Hepatocyte (in vitro differentiated cells): ENCODE results near the gene MSANTD1. TPM values are rescaled to one million over a fixed set of nuclear protein-coding genes. Genes with fewer than 3 reads are reported as not detected.

Source experiments
- DNase-seq: peaks from one replicate; pipeline ENCODE4 v3.0.0-alpha.2; 2016; ENCODE audit warnings: low spot score
- H2AFZ ChIP-seq: fragments of 200-600 bp; sonication (generic); 2 replicates; pipeline ENCODE4 v1.6.0; 2016; ENCODE audit warnings: antibody characterized with exemption, mild to moderate bottlenecking
- H3K27ac ChIP-seq: fragments of 200-600 bp; sonication (generic); 2 replicates; pipeline ENCODE4 v1.5.1; 2016; ENCODE audit warnings: mild to moderate bottlenecking
- H3K27me3 ChIP-seq: fragments of 200-600 bp; sonication (generic); 2 replicates; pipeline ENCODE4 v1.6.1; 2016
- H3K36me3 ChIP-seq: fragments of 200-600 bp; sonication (generic); replicated peaks from 2 replicates; pipeline ENCODE4 v1.5.1; 2016; ENCODE audit warnings: low read depth; ENCODE audit not compliant: insufficient read depth
- H3K4me1 ChIP-seq: fragments of 200-600 bp; sonication (generic); 2 replicates; pipeline ENCODE4 v1.5.1; 2016; ENCODE audit warnings: mild to moderate bottlenecking, moderate library complexity; ENCODE audit not compliant: insufficient read depth
- H3K4me2 ChIP-seq: fragments of 200-600 bp; sonication (generic); 2 replicates; pipeline ENCODE4 v1.6.0; 2016
- H3K4me3 ChIP-seq: fragments of 200-600 bp; sonication (generic); 2 replicates; pipeline ENCODE4 v1.5.1; 2016; ENCODE audit warnings: mild to moderate bottlenecking
- H3K79me2 ChIP-seq: fragments of 200-600 bp; sonication (generic); 2 replicates; pipeline ENCODE4 v1.6.0; 2017; ENCODE audit warnings: mild to moderate bottlenecking
- H3K9me2 ChIP-seq: fragments of 200-600 bp; sonication (generic); replicated peaks from 2 replicates; pipeline ENCODE4 v1.6.0; 2017; ENCODE audit warnings: mild to moderate bottlenecking; ENCODE audit not compliant: insufficient read depth
- H3K9me3 ChIP-seq: fragments of 200-600 bp; sonication (generic); 2 replicates; pipeline ENCODE4 v1.5.1; 2016; ENCODE audit warnings: low read depth, mild to moderate bottlenecking
- H4K20me1 ChIP-seq: fragments of 200-600 bp; sonication (generic); 2 replicates; pipeline ENCODE4 v1.6.0; 2016; ENCODE audit warnings: mild to moderate bottlenecking; ENCODE audit not compliant: insufficient read depth, poor library complexity, severe bottlenecking
- EZH2 ChIP-seq: fragments of 200-600 bp; sonication (generic); IDR thresholded peaks from 2 replicates; pipeline ENCODE4 v1.6.1; 2016; ENCODE audit warnings: antibody characterized with exemption, mild to moderate bottlenecking, borderline replicate concordance
- EZH2phosphoT487 ChIP-seq: fragments of 200-600 bp; sonication (generic); IDR thresholded peaks from one replicate; pipeline ENCODE4 v1.6.1; 2018; ENCODE audit warnings: antibody characterized with exemption, mild to moderate bottlenecking, low read depth, moderate library complexity; ENCODE audit not compliant: unreplicated experiment, severe bottlenecking
- WGBS: methylation state at CpG from one replicate; pipeline ENCODE4 v1.1.6; 2016; ENCODE audit warnings: low lambda C conversion rate; ENCODE audit errors: missing lambda C conversion rate; 5-methylcytosine and 5-hydroxymethylcytosine counted together
- polyA plus RNA-seq: library from polyadenylated mRNA; unstranded; fragments of >200 nt; fragmentation: Nextera tagmentation; extraction: Ambion mirVana; gene quantifications from 2 replicates; pipeline ENCODE4 v1.2.1, GENCODE V29; 2016
- total RNA-seq: library from RNA; depleted of rRNA; stranded (reverse); fragments of >200 nt; gene quantifications from 2 replicates; pipeline ENCODE4 v1.2.3, GENCODE V29; 2014
- TF ChIP-seq, protein P1 (sequence below): fragments of 200-600 bp; sonication (generic); IDR thresholded peaks from 2 replicates; pipeline ENCODE4 v1.5.1; 2016; ENCODE audit warnings: antibody characterized with exemption, mild to moderate bottlenecking; ENCODE audit not compliant: poor library complexity

Gene MSANTD1
- total and polyA plus RNA-seq, 2 experiments from 2014 or later, result 0.51 to 0.57 TPM

- Histone ChIP-seq H4K20me1 (no peaks in the 10 kb centered on the region), H3K27ac (no peak overlapping the region), H3K79me2 (no peaks in the 10 kb centered on the region), H3K4me3 (no peak overlapping the region), H2AFZ (no peak overlapping the region), H3K4me2 (no peak overlapping the region), H3K9me3 (no peaks in the 10 kb centered on the region), H3K9me2 (no peaks in the 10 kb centered on the region), H3K36me3 (no peaks in the 10 kb centered on the region), H3K4me1 (no peaks in the 10 kb centered on the region), H3K27me3 (no peaks in the 10 kb centered on the region)
- no peak for DNase-seq
- 97% methylated on average over 11 of the region's 11 CpGs for WGBS
- TF ChIP-seq EZH2phosphoT487 (no peak), EZH2 (no peak)
- TF ChIP-seq, protein P1, sequence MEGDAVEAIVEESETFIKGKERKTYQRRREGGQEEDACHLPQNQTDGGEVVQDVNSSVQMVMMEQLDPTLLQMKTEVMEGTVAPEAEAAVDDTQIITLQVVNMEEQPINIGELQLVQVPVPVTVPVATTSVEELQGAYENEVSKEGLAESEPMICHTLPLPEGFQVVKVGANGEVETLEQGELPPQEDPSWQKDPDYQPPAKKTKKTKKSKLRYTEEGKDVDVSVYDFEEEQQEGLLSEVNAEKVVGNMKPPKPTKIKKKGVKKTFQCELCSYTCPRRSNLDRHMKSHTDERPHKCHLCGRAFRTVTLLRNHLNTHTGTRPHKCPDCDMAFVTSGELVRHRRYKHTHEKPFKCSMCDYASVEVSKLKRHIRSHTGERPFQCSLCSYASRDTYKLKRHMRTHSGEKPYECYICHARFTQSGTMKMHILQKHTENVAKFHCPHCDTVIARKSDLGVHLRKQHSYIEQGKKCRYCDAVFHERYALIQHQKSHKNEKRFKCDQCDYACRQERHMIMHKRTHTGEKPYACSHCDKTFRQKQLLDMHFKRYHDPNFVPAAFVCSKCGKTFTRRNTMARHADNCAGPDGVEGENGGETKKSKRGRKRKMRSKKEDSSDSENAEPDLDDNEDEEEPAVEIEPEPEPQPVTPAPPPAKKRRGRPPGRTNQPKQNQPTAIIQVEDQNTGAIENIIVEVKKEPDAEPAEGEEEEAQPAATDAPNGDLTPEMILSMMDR, result no peak
Observed at GRCh38 chr4:3251691-3252479, 2.9 kb downstream of the MSANTD1 start.

DNA sequence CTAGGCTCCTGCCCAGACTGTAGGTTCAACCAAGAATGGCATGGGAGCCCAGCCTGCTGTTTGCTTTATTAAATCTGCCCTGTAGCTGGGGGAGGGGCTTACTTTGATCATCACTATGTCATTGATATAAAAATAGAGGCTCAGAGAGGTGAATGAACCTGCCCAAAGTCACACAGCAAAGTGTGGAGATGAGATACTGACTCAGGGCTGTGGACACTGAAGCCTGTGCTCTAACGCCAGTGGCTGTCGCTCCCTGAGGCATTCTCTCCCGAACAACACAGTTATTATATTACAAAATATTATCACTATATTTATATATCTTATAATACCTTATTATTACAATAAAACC, 3.5 kb downstream of the MSANTD1 start:
- no peaks in the 10 kb centered on the region for H3K79me2 ChIP-seq
- no peaks in the 10 kb centered on the region for H4K20me1 ChIP-seq
- H2AFZ ChIP-seq, result no peak overlapping the region
- no peaks in the 10 kb centered on the region for H3K4me1 ChIP-seq
- H3K27ac ChIP-seq, result no peak overlapping the region
- no peaks in the 10 kb centered on the region for H3K9me3 ChIP-seq
- no peaks in the 10 kb centered on the region for H3K36me3 ChIP-seq
- H3K4me2 ChIP-seq, result no peak overlapping the region
- no peaks in the 10 kb centered on the region for H3K27me3 ChIP-seq
- TF ChIP-seq EZH2phosphoT487 (no peak), EZH2 (no peak)
- TF ChIP-seq, protein P1, result no peak
- 94% methylated on average over 3 of the region's 3 CpGs for WGBS
- H3K9me2 ChIP-seq, result no peaks in the 10 kb centered on the region
- no peak for DNase-seq
- no peak overlapping the region for H3K4me3 ChIP-seq

DNA sequence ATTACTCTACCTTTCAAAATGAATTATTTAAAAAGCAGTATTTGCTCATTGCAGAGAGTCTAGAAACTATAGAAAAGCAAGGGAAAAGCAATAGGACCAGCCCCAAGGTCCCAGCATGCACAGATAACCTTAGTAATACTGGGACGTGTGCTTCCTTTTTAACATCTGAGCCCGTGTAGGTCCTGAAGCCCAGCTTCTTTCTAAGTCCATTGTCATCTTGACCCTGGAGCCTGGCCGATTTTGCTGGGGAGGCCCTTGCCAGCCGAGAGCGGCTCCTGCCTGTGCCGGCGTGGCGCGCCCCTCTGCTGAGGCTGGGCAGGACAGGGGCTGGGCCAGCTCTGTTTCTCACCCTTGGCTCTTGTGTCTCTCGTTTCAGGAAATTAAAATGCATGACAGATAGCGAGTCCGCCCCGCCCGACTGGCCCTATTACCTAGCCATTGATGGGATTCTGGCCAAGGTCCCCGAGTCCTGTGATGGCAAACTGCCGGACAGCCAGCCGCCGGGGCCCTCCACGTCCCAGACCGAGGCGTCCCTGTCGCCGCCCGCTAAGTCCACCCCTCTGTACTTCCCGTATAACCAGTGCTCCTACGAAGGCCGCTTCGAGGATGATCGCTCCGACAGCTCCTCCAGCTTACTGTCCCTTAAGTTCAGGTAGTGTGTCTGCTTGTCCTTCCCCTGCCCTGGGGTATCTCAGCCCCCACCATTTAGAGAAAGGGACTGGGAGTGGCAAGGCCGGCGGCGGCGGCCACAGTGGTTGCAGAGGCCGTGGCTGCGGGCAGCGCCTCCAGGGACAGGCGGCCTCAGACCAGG, 4.1 kb downstream of the MSANTD1 start:
- H3K4me3 ChIP-seq, result no peak overlapping the region
- H2AFZ ChIP-seq, result no peak overlapping the region
- H3K36me3 ChIP-seq, result no peaks in the 10 kb centered on the region
- H3K4me1 ChIP-seq, result no peaks in the 10 kb centered on the region
- no peaks in the 10 kb centered on the region for H3K9me2 ChIP-seq
- H3K27ac ChIP-seq, result no peak overlapping the region
- no peak for DNase-seq
- no peaks in the 10 kb centered on the region for H3K79me2 ChIP-seq
- H3K4me2 ChIP-seq, result no peak overlapping the region
- no peaks in the 10 kb centered on the region for H4K20me1 ChIP-seq
- TF ChIP-seq EZH2 (no peak), EZH2phosphoT487 (no peak)
- TF ChIP-seq, protein P1, result no peak
- WGBS, result 94% methylated on average over 38 of the region's 38 CpGs
- H3K27me3 ChIP-seq, result no peaks in the 10 kb centered on the region
- no peaks in the 10 kb centered on the region for H3K9me3 ChIP-seq
